ENCODE results near the gene KCNG1. TPM values are rescaled to one million over a fixed set of nuclear protein-coding genes. Genes with fewer than 3 reads are reported as not detected.
A peak's percentile ranks its signal among the peaks of the same experiment; 100 is the strongest.

The KCNG1 gene
- polyA plus RNA-seq, 1 experiment: 16.0 TPM

DNA sequence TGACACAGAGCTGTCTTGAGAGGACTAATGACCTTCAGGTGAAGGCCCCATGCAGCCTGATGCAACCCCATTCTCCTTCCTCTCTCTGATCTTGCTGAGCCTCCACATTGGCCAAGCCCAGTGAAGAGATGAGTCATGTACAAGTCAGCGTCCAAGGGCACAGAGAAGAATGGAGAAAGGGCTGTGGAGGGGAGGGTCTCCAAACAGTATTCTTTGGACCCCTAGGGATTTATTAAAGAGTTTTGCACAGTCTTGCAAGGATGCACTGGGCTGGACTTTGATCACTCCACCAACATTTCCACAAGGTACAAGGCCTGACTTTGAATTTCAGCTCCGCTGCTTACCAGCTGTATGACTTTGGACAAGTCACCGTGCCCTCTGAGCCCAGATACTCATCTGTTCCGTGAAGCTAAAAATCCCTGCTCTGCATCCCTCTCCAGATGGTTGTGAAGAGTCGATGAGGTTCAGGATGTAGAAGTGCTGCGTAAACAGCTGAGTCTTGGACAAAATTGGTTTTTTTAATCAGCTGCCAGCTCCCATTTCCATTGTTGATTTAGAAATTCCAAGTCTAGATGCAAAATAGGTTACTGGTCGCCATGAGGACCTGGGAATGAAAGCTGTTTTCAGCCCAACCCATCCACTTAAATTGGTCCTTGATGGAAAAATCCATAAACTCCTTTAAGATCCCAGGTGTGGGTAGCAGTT lies 14.1 kb upstream of the KCNG1 start:
- H3K4me3 ChIP-seq (ENCODE audit: low read depth, low read length): no peak overlapping the region
- no peak for TF ChIP-seq CTCF (IDR thresholded peaks at IDR 0.05; ENCODE audit: low read depth, low read length)
- no peaks in the 10 kb centered on the region for H3K27me3 ChIP-seq (ENCODE audit: control insufficient read depth, insufficient read depth, low read length)
- no peak overlapping the region for H3K27ac ChIP-seq (ENCODE audit: low read depth, low read length)
- CTCF ChIA-PET: interaction anchor here (0.6 to 1.6 kb wide), 2 partner anchors 22 to 41 kb away, joined by 3 to 6 read pairs; no protein-coding TSS in a partner anchor
- no peaks in the 10 kb centered on the region; the same call in 1 of the 2 replicates for H3K9me3 ChIP-seq (ENCODE audit: control insufficient read depth, insufficient read depth, low read length)
- POLR2A ChIA-PET: no interaction called here
- no peak for DNase-seq (ENCODE audit: low read depth, low spot score)

DNA sequence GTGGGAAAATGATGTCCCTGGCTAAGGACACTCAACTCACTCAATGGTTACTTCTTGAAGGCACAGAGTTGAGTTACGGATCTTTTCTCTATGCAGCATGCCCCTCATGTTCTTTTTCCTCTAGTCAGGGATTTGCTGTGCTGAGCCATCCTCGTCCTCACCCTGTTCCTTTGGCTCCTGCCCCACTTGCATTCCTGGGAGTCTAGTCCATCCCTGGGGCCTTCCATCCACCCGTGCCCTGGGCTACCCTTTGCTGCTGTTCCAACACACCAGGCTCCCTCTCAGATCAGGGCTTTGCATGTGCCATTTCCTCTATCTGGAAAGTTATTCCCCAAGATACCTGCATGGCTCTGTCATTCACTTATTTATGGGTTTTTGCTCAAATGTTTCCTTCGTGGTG lies 13.3 kb upstream of the KCNG1 start:
- CTCF ChIA-PET: interaction anchor here (2.4 kb wide), 1 partner anchor 20 kb away, joined by 12 read pairs; no protein-coding TSS in a partner anchor
- H3K4me3 ChIP-seq (ENCODE audit: low read depth, low read length): no peak overlapping the region
- DNase-seq (ENCODE audit: low read depth, low spot score): no peak
- POLR2A ChIA-PET: no interaction called here
- no peaks in the 10 kb centered on the region; the same call in 1 of the 2 replicates for H3K9me3 ChIP-seq (ENCODE audit: control insufficient read depth, insufficient read depth, low read length)
- H3K27me3 ChIP-seq (ENCODE audit: control insufficient read depth, insufficient read depth, low read length): no peaks in the 10 kb centered on the region
- TF ChIP-seq CTCF (IDR thresholded peaks at IDR 0.05; ENCODE audit: low read depth, low read length): no peak
- no peak overlapping the region for H3K27ac ChIP-seq (ENCODE audit: low read depth, low read length)

DNA sequence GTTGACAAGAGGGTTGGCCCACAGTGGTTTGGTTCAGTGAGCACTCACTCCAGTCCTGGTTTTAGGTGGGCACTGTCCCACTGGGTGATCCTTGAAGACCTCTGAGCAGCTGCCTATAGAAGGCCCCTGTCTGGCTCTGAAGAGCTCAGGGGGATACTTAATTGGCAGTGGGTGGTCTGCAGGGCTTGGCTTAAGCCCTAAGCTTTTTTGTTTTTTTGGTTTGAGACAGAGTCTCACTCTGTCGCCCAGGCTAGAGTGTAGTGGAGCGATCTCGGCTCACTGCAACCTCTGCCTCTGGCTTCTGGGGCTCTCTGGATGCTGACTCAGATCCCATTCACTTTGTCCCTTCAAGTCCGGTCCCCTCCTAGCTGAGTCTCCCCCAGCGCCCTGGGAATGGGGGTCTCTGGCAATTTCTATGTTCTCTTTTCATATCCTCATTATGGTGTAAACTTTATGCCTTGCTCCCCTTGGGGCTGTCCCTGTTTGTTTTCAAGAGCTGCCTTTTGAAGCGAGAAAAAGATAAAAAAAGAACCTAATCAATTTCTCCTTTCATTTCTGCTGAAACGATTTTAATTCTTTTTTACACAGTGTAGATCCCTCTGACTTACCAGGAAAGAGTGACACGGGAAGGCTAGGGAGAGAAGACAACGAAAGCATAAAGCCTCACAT lies 12.2 kb upstream of the KCNG1 start:
- peaks cover 3% of the 10 kb centered on the region for H3K27me3 ChIP-seq (ENCODE audit: control insufficient read depth, insufficient read depth, low read length)
- no peak for TF ChIP-seq CTCF (IDR thresholded peaks at IDR 0.05; ENCODE audit: low read depth, low read length)
- POLR2A ChIA-PET: interaction anchor here (1.0 kb wide), 1 partner anchor 55 kb away, joined by 4 read pairs; no protein-coding TSS in a partner anchor
- no peaks in the 10 kb centered on the region; the same call in 1 of the 2 replicates for H3K9me3 ChIP-seq (ENCODE audit: control insufficient read depth, insufficient read depth, low read length)
- H3K27ac ChIP-seq (ENCODE audit: low read depth, low read length): no peak overlapping the region
- no peak for DNase-seq (ENCODE audit: low read depth, low spot score)
- CTCF ChIA-PET: interaction anchor here (0.8 to 2.4 kb wide), 2 partner anchors 19 to 48 kb away, joined by 3 to 12 read pairs; no protein-coding TSS in a partner anchor
- no peak overlapping the region for H3K4me3 ChIP-seq (ENCODE audit: low read depth, low read length)

- H3K4me3 ChIP-seq (ENCODE audit: low read depth, low read length): no peak overlapping the region
- DNase-seq (ENCODE audit: low read depth, low spot score): no peak
- ChIA-PET CTCF (interaction anchor here (2.4 kb wide), 1 partner anchor 19 kb away, joined by 12 read pairs; no protein-coding TSS in a partner anchor), POLR2A (interaction anchor here (0.7 kb wide), 1 partner anchor 459 kb away, joined by 3 read pairs; no protein-coding TSS in a partner anchor)
- H3K9me3 ChIP-seq (ENCODE audit: control insufficient read depth, insufficient read depth, low read length): no peaks in the 10 kb centered on the region; the same call in 1 of the 2 replicates
- peaks cover 6% of the 10 kb centered on the region for H3K27me3 ChIP-seq (ENCODE audit: control insufficient read depth, insufficient read depth, low read length)
- no peak for TF ChIP-seq CTCF (IDR thresholded peaks at IDR 0.05; ENCODE audit: low read depth, low read length)
- peak overlapping the region; percentile 63 for H3K27ac ChIP-seq (ENCODE audit: low read depth, low read length)
Measured at GRCh38 chr20:51034476-51034875, 11.6 kb upstream of the KCNG1 start.

Measured in AG04450 (cell line).